GM19455 (cell line): ENCODE data around the gene OPCML.

Source experiments
- ATAC-seq: cut with Tn5 transposase; IDR thresholded peaks from one replicate; pipeline ENCODE4 v1.9.1; 2021; ENCODE audit not compliant: unreplicated experiment

Gene OPCML

GRCh38 chr11:133197425-133197824, 334.9 kb downstream of the OPCML start:
- ATAC-seq = no peak

GRCh38 chr11:133191931-133192330, 340.4 kb downstream of the OPCML start:
- ATAC-seq = no peak

- ATAC-seq = no peak
These were observed 350.6 kb downstream of the OPCML start for GRCh38 chr11:133181667-133182066.

- no peak for ATAC-seq
These were observed 351.2 kb downstream of the OPCML start for GRCh38 chr11:133181066-133181465.

- no peak for ATAC-seq
These were observed 352.1 kb downstream of the OPCML start for GRCh38 chr11:133180201-133180600.

GRCh38 chr11:133176748-133177147, 355.6 kb downstream of the OPCML start:
- ATAC-seq = no peak

GRCh38 chr11:133175103-133175502, 357.2 kb downstream of the OPCML start:
- ATAC-seq = peak; percentile 77

GRCh38 chr11:133173810-133174412, 358.4 kb downstream of the OPCML start:
- no peak for ATAC-seq

- peak; percentile 64 for ATAC-seq
These were observed 360.0 kb downstream of the OPCML start for GRCh38 chr11:133172349-133172748.

GRCh38 chr11:133171374-133171773, 360.9 kb downstream of the OPCML start:
- no peak for ATAC-seq

- no peak for ATAC-seq
These were observed 364.3 kb downstream of the OPCML start for GRCh38 chr11:133168016-133168415.

GRCh38 chr11:133166662-133167061, 365.6 kb downstream of the OPCML start:
- ATAC-seq = no peak

- no peak for ATAC-seq
These were observed 367.3 kb downstream of the OPCML start for GRCh38 chr11:133164986-133165385.

- ATAC-seq = peak; percentile 77
These were observed 368.6 kb downstream of the OPCML start for GRCh38 chr11:133163463-133164419.

- ATAC-seq = no peak
These were observed 370.1 kb downstream of the OPCML start for GRCh38 chr11:133162227-133162626.

GRCh38 chr11:133160754-133161153, 371.5 kb downstream of the OPCML start:
- no peak for ATAC-seq

GRCh38 chr11:133156986-133157745, 375.1 kb downstream of the OPCML start:
- no peak for ATAC-seq

- ATAC-seq = no peak
These were observed 377.5 kb downstream of the OPCML start for GRCh38 chr11:133154781-133155180.

GRCh38 chr11:133154076-133154475, 378.2 kb downstream of the OPCML start:
- no peak for ATAC-seq

- no peak for ATAC-seq
These were observed 379.3 kb downstream of the OPCML start for GRCh38 chr11:133153031-133153430.

- no peak for ATAC-seq
These were observed 382.6 kb downstream of the OPCML start for GRCh38 chr11:133149698-133150097.
